HG02642 (cell line): Measurements from ENCODE around the gene FLG.
"Not testable (repeated sequence)": the region's sequence is repeated elsewhere in the genome, so short reads cannot be mapped to it uniquely, and the experiment has no call there.

ENCODE experiments used
- ATAC-seq: cut with Tn5 transposase; IDR thresholded peaks from one replicate; pipeline ENCODE4 v1.9.1; 2021; ENCODE audit warnings: mild to moderate bottlenecking; ENCODE audit not compliant: unreplicated experiment, poor library complexity

FLG gene

GRCh38 chr1:152325111-152325510 lies at the start of gene FLG:
Gene FLG (minus strand): TSS chr1:152325239. CDS start chr1:152315456, 9,783 bp downstream.
- no peak for ATAC-seq

DNA sequence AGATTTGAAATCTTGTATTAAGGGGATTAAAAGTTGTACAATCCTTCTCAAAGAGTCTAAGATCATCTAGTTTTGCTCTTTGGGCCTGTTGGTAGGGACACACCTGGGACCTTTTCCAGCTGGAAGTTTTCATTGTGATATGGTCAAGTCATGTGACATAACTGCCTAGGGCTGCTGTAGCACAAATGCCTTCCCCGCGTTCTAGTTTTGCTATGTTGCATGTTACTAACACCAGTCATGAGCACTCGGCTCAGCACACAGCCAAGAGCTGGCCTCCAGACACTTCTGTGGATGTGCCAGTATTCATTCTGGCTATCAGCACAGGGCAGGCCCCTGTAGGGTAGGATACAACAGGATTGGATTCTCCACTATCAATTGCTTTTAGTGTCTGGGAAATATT lies 49.4 kb upstream of the FLG start:
- no peak for ATAC-seq

DNA sequence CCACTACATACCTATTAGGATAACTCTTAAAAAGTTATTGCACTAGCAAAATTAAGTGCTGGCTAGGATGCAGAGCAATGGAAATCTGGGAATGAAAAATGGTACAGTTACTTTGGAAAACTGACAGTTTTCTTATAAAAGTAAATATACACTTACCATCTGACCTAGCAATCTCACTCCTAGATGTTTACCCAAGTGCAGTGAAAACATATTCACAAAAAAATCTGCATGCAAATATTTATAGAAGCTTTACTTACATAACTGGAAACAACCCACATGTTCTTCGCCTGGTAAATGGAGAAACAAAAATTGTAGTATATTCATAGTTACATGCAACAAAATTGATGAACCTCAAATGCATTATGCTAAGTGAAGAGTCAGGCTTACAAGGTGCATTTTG lies 47.6 kb upstream of the FLG start:
- ATAC-seq, result no peak

DNA sequence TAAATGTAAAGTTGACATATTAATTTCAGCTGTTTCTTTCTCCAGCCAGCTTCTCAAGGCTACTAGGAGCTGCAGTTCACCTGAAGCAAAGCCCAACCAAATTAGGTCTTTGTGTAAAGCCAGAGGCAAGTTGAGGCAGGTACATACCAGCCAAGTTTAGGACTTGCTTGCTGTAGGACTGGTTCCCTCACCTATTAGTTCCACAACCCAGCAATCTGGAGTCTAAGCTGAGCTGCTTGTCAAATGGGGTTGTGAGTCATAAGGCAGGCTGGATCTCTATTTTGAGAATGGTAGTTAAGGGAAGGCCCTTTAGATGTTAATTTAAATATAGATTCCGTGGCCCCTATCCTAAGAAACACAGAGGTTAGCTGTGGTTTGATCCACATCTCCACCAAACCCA lies 42.4 kb upstream of the FLG start:
- ATAC-seq, result no peak

- no peak for ATAC-seq
Measured at GRCh38 chr1:152359906-152360305, 34.9 kb upstream of the FLG start, which contains the start of gene FLG2. Gene FLG2 (minus strand): TSS chr1:152360006. CDS start chr1:152358884, 1,122 bp downstream.

DNA sequence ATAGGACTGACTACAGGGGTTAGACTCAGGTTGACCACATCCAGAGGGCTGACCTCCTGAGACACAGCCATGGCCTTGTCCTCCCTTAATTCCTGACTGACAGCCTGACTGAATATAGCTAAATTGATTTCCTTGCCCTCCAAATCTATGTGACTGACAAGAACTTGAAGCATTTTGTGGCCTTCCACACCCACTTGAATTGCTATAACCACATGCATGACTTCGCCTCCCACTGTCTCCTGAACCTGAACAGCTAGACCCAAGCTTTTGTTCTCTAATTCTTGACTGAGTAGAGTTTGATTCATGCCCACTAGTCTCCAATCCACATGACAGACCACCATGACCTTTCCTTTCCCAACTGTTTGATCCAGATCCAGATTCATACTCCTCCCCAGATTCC lies 31.7 kb upstream of the FLG start:
- no peak for ATAC-seq

- ATAC-seq, result no peak
Measured at GRCh38 chr1:152349611-152350010, 24.6 kb upstream of the FLG start.

GRCh38 chr1:152348447-152348846 lies 23.4 kb upstream of the FLG start:
- no peak for ATAC-seq

GRCh38 chr1:152347116-152347728 lies 22.2 kb upstream of the FLG start:
- ATAC-seq, result no peak

GRCh38 chr1:152344438-152344837 lies 19.4 kb upstream of the FLG start:
- ATAC-seq, result no peak

DNA sequence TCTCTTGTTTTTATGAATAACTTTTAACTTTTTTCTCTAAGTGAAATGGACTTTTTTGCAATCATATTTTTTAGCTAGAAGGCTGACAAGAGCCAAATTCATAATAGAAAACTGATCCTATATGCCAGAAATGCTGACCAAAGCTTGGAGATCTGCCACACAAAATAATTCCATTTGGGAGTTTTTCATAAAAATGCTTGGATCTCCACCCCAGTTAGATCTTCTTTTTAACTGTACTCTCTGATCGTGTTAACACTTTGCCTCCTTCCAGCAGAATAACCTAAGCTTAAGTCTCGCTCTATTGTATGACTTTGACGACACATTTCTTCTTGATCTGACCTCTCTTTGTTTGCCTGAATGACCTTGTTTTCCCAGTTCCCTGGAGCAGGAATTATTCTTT lies 18.0 kb upstream of the FLG start:
- no peak for ATAC-seq

- ATAC-seq, result no peak
Measured at GRCh38 chr1:152335399-152335798, 10.4 kb upstream of the FLG start.

DNA sequence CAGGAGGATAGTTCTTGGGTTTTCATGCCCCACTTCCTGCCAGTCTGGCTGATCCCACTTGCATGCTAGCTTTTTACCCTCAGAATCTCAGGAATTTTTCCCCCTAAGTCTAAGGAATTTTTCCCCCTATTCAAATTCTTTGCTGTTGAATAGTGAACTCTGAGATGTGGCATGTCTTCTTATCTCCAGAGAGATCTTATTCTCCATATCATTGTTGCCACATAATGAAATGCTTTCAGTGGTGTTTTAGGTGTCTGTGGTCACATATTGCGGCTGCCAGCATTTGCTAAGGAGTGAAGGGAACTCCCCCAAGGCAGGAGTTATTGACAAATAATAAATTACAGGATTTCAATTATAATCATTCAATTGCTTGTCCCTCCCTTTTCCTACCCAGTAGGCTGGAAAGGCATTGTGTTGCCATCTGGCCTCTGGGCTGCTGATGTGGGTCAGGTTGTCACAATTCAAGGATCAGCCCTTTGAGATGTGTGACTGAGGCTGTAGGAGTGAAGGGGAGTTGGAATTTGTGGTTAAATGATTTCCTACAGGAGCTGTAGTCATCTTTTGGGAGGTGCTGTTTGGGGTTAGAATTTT lies 3.9 kb upstream of the FLG start:
- ATAC-seq, result no peak

- no peak for ATAC-seq
Measured at GRCh38 chr1:152313970-152314369, 11.1 kb downstream of the FLG start.

DNA sequence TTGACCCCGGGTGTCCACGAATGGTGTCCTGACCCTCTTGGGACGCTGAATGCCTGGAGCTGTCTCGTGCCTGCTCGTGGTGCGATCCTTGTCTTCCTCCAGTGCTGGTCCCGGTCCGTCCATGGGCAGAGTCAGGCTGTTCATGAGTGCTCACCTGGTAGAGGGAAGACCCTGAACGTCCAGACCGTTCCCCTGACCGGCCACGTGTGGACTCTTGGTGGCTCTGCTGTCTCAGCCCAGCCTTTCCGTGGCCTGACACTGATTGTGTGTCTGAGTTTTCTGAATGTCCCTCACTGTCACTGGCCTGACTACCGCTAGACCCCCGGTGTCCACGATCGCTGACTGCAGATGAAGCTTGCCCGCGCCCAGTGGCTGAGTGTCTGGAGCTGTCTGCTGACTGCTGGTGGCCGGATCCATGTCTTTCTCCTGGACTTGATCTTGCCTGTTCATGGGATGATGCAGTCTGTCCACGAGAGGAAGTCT lies 11.7 kb downstream of the FLG start:
- no peak for ATAC-seq

GRCh38 chr1:152312169-152312568 lies 12.9 kb downstream of the FLG start:
- ATAC-seq, result not testable (repeated sequence)

GRCh38 chr1:152309955-152310354 lies 15.1 kb downstream of the FLG start:
- no peak for ATAC-seq

GRCh38 chr1:152309320-152309901 lies 15.6 kb downstream of the FLG start:
- ATAC-seq, result not testable (repeated sequence)

DNA sequence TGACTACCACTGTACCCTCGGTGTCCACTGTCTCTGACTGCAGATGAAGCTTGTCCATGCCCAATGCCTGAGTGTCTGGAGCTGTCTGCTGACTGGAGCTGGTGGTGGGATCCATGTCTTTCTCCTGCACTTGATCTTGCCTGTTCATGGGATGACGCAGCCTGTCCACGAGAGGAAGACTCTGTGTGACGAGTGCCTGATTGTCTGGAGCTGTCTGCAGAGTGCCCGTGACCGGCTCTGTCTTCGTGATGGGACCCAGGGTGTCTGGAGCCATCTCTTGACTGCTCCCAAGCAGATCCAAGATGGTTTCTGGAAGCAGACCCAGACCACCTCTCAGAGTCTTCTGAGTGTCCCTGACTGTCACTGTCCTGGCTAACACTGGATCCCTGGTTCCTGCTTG lies 16.3 kb downstream of the FLG start:
- not testable (repeated sequence) for ATAC-seq

DNA sequence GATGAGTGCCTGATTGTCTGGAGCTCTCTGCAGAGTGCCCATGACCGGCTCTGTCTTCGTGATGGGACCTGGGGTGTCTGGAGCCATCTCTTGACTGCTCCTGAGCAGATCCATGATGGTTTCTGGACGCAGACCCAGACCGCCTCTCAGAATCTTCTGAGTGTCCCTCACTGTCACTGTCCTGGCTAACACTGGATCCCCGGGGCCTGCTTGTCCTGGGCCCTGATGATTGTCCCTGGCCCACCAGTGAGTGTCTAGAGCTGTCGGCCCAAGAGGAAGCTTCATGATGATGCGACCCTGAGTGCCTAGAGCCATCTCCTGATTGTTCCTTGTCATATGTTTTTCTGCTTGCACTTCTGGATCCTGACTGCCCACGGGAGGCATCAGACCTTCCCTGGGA lies 17.1 kb downstream of the FLG start:
- not testable (repeated sequence) for ATAC-seq

DNA sequence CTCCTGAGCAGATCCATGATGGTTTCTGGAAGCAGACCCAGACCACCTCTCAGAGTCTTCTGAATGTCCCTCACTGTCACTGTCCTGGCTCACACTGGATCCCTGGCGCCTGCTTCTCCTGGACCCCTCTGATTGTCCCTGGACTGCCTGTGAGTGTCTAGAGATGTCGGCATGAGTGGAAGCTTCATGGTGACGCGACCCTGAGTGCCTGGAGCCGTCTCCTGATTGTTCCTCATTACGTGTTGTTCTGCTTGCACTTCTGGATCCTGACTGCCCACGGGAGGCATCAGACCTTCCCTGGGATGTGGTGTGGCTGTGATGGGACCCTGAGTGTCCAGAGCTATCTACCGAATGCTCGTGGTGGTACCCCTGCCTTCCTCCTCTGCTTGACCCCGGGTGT lies 18.9 kb downstream of the FLG start:
- ATAC-seq, result not testable (repeated sequence)

DNA sequence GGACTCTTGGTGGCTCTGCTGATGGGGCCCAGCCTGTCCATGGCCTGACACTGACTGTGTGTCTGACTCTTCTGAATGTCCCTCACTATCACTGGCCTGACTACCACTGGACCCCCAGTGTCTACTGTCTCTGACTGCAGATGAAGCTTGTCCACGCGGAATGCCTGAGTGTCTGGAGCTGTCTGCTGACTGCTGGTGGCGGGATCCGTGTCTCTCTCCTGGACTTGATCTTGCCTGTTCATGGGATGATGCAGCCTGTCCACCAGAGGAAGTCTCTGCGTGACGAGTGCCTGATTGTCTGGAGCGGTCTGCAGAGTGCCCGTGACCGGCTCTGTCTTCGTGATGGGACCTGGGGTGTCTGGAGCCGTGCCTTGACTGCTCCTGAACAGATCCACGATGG lies 20.3 kb downstream of the FLG start:
- ATAC-seq, result not testable (repeated sequence)
